OCI-M2 (cell line): Measurements from ENCODE around the gene PLGLB2.
"Not testable (repeated sequence)": the region's sequence is repeated elsewhere in the genome, so short reads cannot be mapped to it uniquely, and the experiment has no call there.

ENCODE experiments used
- DNase-seq: peaks from one replicate; lab custom pipeline; 2025; ENCODE audit not compliant: unreplicated experiment; lab: John Stamatoyannopoulos, UW

PLGLB2 gene

DNA sequence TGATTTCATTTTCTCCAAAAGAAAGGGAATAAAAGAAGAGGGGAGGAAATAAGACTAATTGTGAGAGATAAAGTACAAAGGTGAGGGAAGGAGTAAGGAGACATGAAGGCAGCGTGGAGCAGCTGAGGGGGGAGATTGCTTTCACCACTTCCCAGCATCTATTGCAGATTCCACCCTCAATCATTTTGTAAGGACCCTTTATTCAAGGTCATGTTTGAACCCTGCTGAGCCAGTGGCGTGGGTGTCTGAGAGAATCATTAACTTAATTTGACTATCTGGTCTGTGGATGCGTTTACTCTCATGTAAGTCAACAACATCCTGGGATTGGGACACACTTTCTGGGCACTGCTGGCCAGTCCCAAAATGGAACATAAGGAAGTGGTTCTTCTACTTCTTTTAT, at the start of gene PLGLB2:
Gene PLGLB2, plus strand, starts transcription at position 297 of the 400 bp plus-strand sequence. Its CDS starts 67 bp downstream, at position 364.
- DNase-seq, result not testable (repeated sequence)

DNA sequence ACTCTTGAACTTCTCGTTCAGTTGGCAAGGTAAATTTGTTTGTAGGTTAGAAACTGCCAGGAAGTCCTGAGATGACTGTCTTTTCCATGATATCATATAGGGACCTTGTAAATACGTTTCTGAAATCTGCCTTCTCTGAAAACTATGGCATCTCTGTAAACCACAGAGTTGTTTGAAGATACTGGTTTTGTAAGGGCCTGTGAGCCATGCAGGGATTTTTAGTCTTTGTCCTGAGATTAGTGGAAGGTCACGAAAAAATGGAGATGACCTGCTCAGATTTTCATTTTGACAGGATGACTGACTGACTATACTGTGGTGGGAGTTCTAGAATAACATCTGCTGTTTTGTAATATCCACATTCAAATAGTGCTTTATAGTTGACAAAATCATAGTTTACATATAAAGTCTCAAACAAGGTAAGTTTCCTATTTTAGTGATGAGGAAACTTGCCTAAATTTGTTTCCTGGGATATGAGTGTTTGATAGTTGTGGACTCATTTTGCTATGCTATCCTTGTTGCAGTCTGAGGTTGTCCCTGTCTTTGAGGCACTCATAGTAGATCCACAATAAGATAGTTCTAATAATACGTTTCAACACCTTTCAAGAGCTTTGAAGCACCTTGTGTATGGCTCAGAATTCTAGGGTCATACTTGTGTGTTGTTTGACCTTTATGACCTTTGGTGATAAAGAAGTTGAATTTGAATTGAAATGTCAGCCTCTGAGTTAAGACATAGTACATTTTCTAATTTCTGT, 43.1 kb upstream of the PLGLB2 start:
- DNase-seq, result not testable (repeated sequence)

DNA sequence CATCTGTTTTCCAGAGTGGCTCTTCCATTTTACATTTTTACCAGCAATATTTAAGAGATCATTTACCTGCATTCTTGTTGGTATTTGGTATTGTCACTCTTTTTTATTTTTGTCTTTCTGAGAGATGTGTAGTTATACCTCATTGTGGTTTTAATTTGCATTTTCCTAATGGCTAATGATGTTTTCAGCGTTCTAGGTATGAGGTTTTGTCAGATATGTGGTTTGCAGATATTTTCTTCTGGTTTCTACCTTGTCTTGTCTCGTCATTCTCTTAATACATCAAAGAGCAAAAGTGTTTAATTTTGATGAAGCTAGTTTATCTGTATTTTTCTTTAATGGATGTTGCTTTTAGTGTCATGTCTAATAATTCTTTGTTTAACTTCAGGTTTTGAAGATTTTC, 39.5 kb upstream of the PLGLB2 start:
- DNase-seq, result not testable (repeated sequence)

DNA sequence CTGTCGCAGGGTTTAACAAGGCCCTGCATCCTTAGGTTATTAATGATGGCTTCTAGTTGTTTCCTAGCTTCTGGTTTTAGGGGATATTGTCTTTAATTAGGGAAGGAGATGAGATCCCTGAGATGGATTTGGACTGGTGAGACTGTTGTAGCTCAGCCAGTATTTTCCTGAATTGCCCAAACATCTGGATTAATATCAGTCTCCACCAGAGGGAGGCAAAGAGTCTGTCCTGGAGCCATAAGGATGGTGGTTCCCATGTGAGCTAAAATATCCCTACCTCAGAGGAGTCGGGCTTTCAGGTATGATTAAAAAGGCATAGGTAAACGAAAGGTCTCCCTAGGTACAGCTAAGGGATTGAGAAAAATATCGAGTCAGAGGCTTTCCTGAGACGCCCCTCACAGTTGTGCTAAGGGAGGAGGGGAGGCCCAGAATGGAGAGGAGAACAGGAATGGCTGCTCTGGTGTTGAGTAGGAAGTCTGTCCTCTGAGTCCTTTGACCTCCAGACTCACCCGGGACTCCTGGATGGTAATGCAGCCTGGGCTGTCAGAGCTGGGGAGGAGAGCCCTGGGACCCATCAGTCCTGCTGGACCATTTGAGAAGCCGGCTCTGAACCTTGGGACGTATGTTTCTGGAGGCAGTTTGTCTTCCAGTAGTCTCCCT, 19.8 kb upstream of the PLGLB2 start:
- DNase-seq, result not testable (repeated sequence)

DNA sequence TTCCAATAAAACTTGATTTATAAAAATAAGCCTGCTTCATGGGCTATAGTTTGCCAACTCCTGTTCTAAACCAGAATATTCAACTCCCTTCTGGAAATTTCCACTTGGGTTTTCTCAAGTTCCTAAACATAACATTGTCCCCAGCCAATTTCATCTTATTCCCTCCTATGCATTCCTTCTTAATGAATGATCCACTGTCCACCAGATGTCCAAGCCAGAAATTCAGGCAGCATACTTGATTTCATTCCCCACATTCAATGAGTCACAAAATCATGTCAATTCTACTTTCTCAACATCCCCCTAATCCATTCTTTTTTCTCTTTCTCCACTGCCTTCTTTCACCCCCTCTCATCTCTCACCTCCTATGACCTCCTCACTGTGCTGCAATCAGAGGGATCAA, 7.0 kb upstream of the PLGLB2 start:
- not testable (repeated sequence) for DNase-seq

DNA sequence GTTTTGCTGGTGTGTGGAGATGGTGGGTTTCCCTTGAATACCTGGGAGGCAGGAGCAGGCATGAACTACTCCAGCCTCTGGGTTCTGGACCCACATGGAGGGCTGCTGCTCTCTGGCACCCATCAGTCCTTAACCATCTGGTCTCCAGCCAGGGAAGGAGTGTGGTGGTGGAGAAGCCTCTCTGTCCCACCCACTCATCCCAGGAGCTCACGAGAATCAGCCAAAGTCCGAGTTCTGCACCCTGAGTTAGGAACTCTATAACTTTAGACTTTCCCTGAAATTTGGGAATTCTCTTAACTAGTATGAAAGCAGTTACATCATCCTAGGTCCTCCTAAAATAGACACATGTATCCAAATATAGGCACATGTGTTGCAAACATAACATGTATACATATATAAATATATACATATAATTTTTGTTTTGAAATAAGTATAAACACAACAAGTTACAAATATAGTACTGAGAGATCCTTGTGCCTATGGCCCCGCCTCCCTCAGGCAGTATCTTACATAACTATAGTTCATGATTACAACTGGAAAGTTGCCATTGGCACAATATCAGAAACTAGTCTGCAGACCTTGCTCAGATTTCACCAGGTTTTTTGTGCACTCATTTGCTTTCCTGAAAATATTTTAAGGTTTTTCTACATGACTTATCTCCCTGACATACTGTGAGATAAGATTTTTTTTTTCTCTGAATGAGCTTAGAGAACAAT, 5.3 kb upstream of the PLGLB2 start:
- not testable (repeated sequence) for DNase-seq

DNA sequence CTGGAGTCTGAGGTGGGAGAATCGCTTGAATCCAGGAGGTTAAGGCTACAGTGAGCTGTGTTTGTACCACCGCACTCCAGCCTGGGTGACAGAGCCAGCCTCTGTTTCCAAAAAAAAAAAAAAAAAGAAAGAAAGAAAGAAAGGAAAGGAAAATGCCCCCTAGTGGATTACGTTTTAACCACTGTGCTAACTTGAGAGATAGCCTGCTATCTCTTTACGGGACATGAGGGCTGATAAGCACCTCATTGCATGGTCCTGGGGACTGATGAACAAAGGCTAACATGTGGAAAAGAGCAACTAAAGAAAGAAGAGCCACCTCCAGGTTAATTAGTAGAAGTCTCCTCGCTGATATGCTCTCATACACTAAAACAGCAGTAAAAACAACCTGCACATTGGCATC, 4.2 kb upstream of the PLGLB2 start:
- DNase-seq, result not testable (repeated sequence)

DNA sequence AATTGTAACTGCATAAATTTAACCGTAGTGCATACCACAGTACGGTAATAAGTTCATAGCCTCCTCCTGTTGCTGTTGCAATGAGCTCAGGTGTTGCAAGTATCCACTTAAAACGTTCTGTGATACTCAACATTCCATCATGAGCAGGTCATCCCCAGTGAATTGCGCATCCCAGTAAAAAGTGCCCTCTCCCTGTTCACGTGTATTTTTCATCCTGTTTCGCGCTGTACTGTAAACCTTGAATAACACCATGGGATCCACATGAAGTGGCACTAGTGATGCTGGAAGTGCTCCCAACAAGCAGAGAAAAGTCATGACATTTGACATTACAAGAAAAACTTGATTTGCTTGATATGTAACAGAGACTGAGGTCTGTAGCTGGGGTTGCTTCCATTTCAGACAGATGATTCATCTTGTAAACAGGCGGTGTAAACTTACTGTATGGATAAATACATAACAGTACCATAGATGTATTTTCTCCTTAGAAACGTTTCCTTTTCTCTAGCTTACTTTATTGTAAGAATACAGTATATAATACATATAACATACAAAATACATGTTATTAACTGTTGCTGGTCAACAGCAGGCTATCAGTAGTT, 2.4 kb upstream of the PLGLB2 start:
- not testable (repeated sequence) for DNase-seq

DNA sequence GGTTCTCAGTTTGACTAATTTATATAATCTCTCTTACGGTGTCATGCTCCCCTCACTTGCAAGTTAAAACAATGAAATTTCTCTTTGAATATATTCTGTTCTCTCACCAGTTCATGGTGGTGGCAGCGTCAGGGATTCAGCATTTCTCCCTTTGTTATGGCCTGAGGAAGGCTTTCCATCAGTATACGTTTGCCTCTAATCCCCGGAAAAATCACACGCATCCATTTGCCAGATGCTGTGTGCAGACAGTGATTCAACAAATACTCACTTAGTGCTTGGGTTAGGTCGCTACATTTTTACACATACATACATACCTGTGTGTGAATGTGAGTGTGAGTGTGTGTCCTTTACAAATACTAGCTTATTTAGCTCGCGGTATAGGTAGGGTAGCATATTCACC, 637 bp downstream of the PLGLB2 start:
- not testable (repeated sequence) for DNase-seq

DNA sequence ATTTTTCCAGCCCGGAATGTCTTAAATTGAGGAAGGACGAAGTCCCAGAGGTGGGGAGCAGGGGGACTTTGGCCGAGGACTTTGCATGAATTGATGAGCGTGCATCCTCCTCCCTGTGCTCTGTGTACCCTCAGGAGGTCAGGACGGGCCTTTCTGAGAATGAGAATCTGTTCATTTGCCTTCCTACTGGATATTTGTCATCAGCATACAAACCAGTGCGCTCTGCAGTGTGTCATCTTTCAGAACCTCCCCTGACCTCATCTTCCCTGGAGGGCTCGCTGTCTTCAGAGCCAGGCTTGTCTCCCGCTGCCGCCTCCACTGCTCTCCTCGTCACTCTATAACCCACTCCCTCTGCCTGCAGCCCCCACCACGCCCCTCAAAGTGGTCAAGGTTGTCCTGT, 2.7 kb downstream of the PLGLB2 start:
- DNase-seq, result not testable (repeated sequence)

DNA sequence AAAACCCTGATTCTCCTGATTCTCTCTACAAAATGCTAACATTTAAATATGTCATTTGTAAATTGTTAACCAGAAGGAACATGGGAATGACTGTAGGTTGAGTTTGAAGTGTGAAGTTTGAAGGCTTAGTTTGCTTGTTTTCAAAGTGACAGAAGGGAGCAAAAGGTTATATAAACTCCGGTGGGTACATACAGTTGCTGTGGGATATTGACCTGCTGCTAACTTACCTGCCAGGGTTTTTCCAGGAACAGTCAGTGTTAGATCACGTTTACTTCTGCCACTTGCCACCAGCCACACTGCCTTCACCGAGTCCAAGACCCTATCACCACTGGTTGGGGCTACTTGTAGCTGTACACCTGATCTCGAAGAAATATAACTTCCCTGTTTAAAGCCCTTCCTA, 6.9 kb downstream of the PLGLB2 start:
- DNase-seq, result not testable (repeated sequence)
